ENCODE measurements around the gene SQOR. TPM values are rescaled to one million over a fixed set of nuclear protein-coding genes. Genes with fewer than 3 reads are reported as not detected.

The SQOR gene
- 78.3 to 82.0 TPM (median 78.9 TPM) in 5 replicates for total RNA-seq (2022; extraction: Qiagen RNA extraction)

DNA sequence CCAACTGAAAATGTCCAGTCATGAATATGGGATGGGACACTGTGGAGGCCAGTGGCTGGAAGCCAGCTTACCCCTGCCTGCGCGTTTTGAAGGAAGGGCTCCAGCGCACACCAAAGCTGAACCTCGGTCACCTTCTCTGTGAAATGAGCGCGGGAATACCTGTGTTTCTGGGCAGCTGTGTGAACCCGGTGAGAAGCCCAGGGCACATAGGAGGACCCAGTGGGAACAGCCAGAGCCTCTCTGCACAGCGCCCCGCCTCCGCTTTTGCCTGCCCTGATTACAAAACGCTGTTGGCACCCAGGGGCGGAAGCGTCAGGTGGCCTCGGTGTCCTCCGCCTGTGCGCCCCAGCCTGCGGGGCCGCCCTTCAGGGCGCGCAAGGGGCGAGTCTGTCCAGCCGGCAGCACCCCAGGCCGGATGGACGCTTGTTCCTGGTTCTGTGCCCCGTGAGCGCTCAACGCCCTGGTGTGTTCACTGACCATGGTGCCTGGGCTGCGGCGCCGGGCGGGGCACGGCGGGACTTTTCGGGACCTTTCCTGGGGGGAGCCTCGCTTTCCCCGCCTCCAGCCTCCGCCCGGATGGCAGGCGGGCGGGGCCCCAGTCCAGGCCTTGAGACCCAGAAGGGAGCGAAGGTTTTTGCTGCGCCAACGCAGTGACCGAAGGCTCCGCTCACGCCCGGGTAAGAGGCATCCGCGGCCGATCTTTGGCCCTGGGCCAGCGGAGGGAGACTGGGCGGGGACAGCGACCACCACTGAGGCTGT is at the start of gene SQOR:
TSS of gene SQOR (plus strand) at position 598 of the 759 bp plus-strand sequence. CDS start 23,895 bp downstream, outside the sequence.

DNA sequence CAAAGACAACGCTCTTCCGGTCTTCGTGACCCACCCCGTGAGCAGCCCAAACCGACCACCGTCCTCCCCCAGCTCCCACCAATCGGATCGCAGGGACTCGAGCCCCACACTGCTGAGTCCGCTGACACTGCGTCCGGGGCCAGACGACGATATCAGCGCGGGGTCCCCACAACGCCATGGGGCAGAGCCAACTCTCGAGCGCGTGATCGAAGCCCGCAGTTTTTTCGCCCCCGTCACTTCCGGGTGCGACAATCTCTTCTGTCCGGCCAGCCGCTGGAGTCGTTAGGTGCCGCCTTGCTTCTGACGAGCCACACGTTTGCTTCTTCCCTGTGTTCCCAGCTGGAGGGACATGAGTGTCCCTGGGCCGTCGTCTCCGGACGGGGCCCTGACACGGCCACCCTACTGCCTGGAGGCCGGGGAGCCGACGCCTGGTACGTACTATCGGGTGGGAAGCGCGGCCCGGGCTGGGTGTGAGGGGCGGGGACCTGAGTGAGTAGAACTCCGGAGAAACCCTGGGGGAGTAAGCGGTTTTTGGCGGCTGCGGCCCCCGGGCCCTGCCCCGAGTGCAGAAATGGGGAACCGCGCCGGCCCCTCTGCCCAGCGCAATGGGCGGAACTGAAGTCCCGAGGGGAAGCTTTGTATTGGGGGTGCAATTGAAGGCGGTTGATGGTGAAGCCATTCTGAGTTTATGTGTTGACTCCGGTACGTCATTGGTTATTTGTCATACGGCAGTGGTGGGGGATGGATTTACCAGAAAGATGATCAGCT is 47.5 kb upstream of the SQOR start, which contains the start of gene BLOC1S6:
TSS of gene BLOC1S6 (plus strand) at position 285 of the 768 bp plus-strand sequence. CDS start at position 350, 65 bp downstream.

Other genes starting within 250 kb of the SQOR start
- 1.6 to 2.4 TPM (median 1.6 TPM) in 5 replicates for gene SLC30A4, start 112.3 kb upstream of the SQOR start, total RNA-seq (2022; extraction: Qiagen RNA extraction)
- 15.0 to 28.4 TPM (median 17.8 TPM) in 5 replicates for gene BLOC1S6, start 47.6 kb upstream of the SQOR start, total RNA-seq (2022; extraction: Qiagen RNA extraction)

All from A549 treated with Hydrocortisone at 1 μM for 4 hours (cell line).